ENCODE results near the gene TMEM63A.
"Not testable (repeated sequence)": the region's sequence is repeated elsewhere in the genome, so short reads cannot be mapped to it uniquely, and the experiment has no call there.

The TMEM63A gene

DNA sequence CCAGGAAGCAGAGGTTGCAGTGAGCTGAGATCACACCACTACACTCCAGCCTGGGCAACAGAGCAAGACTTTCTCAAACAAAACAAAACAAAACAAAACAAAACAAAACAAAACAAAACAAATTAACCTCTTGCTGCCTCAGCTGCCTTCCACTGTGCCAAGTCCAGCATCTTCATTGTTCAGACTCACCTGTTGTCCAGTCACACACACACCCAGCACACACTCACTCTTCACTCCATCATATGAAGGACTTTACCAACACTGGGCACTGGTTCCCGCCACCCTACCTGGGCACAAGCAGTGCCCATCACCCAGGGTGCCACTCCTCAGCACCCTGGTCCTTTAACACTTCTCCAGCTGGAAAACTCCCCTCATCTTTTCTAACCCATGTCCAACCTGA, 27.3 kb upstream of the TMEM63A start:
- DNase-seq (ENCODE audit: low read depth in 4 of 4, low spot score in 1 of 4): no peak

DNA sequence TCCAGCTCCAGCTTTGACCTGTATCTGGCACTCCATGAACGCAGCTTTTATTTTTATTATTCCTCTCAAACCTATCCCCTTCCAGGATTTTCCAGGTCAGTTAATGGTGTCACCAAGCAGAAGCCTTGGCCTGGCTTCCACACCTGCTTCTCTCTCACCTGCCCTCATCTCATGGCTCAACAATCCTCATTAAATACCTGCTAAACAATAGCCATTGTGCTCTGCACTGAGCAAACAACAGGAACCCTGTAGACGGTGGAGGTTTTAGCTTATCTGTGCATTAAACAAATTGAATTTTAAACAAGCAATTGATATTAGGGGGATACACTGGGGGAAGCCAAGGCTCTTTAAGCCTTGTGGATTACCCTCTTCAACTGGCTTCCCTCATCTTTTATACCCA, 26.6 kb upstream of the TMEM63A start:
- no peak for DNase-seq (ENCODE audit: low read depth in 4 of 4, low spot score in 1 of 4)

DNA sequence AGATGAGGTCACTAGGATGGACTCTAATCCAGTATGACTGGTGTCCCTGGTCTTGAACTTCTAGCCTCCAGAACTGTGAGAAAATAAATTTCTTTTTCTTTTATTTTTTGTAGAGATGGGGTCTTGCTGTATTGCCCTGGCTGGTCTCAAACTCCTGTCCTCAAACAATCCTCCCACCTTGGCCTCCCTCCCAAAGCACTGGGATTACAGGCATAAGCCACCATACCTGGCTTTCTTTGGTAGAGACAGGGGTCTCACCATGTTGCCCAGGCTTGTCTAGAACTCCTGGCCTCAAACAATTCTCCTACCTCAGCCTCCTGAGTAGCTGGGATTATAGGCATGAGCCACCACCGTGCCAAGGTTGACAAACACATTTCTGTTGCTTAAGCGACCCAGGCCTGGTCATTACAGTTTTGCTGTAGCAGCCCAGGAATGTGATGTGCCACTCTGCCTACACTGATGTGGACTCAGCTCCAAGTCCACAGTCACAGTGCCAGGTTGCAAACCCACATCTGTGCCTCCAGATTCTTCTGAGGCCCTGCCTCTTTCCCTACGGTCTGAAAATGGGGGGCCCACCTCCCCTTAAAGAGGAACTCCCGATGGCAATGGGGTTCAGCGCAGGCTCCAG, 25.9 kb upstream of the TMEM63A start:
- no peak for DNase-seq (ENCODE audit: low read depth in 4 of 4, low spot score in 1 of 4)

DNA sequence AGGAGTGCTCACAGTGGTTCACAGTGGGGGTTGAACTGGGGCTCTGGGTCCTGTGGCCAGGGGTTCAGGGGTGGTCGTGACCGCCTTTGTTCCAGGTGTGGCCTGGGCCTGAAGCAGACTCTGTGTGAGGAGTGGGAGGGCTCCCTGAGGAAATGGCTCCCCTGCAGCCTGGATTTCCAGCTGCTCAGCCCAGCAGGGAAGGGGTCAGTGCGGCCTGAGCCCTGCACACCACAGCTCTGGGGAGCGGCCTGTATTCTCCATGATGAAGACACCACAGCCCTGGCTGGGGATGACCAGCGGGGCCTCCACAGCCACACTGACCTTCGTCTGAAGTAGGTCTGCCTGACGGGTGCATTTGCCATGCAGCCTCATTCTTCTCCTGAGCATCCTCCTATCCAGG, 25.2 kb upstream of the TMEM63A start:
- DNase-seq (ENCODE audit: low read depth in 4 of 4, low spot score in 1 of 4): no peak

DNA sequence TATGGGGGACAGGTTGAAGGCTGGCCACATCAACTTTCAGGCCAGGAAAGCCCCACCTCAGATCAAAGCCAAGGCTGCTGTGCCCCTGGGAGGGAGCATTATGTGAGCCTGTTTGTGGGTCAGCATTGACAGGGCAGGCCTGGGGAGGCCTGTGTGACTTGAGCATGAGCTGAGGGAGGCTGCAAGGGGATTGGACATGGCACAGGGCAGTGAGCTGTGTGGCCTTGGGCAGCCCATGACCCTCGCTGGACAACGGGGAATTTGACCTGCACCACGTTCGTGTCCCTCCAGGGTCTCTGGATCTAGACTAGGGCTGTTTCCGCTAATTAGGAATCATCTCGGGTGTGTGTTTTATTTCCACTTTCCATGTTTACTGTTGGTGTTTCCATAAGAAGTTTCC, 24.3 kb upstream of the TMEM63A start:
- DNase-seq (ENCODE audit: low read depth in 4 of 4, low spot score in 1 of 4): no peak

DNA sequence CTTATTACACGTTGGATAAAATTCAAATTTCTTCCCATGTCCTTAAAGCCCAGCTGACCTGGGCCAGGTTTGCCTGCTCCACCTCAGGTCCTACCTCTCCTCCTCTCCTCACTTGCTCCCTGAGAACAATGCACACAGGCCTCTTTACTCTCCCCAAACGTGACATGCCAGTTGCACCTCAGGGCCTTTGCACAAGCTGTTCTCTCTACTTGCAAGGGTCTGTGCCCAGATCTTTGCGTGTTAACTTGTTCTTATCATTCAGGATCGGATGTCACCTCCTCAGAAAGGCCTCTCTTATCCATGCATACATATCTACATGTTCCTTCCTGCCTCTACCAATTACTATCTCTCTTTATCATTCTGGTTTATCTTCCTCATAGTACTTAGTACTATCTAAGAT, 21.4 kb upstream of the TMEM63A start:
- no peak for DNase-seq (ENCODE audit: low read depth in 4 of 4, low spot score in 1 of 4)

DNA sequence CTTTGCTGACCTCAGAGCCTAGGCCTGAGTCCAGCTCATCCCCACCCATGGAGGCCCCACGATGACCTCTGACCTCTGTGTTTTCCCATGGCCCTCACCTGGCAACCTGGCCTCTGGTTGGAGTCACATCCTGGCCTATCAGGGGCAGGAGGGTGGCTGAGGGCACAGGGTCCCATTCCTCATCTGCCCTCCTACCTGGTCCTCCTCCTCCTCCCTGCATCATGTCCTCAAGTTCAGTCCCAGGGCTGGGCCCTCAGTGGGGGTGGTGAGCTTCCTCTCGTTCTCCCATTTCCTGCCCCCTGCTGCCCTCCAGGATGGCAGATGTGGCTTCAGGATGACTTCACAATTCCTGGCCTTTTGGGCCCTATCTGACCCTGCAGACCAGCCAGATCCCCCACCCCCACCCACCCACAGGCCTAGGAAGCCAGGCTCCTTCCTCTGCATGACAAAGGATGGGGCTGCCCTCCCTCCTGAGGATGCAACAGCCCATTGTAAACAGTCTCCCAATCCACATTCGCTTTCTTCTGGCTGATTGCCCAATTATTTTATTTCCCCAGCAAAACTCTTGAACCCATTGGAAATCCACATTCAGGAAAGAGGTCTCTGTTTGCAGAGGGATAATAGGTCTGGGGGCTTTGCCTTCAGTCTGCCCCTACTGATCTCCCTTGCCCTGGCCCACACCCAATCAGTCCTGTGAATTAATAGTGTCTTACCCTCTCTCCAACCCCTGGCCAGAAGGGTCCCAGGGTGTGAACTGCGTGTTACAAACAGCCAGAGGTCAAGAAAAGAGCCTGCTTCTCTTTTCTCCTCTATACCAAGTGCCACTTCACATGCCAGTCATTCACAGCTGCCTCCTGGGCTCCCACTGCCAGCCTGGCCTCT, 17.1 kb upstream of the TMEM63A start:
- DNase-seq (ENCODE audit: low read depth in 4 of 4, low spot score in 1 of 4): no peak

DNA sequence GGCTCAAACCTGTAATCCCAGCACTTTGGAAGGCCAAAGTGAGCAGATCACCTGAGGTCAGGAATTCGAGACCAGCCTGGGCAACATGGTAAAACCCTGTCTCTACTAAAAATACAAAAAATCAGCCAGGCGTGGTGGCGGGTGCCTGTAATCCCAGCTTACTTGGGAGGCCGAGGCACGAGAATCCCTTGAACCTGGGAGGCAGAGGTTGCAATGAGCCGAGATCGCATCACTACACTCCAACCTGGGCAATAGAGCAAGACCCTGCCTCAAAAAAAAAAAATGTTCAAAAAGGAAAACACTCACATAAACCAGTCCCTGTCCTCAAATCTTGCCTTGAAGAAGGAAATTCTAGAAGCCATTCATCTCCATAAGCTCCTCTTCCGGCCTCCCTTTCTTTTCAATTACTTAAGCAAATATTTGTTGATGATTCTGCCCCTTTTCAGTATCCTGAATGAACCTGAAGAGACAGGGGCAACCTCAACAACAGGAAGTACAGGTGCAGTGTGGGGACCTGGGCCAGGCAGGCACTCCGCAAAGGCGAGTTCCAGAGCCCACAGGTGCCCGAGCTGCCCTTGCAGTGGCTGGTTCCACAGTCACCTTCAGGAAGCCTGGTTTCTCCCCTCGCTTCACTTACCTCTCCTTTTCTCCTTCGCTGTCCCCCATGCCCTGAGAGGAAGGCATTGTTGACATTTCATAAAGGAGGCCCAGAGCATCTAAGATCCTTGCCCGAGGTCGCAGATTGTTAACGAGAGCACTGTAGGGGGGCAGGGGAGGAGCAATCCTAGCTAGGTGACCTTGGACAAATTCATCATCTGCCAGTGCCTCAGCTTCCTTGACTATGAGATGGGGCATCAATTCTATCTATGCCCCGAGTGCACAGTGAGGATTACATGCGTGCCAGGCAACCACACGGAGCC, 15.7 kb upstream of the TMEM63A start:
- no peak for DNase-seq (ENCODE audit: low read depth in 4 of 4, low spot score in 1 of 4)

DNA sequence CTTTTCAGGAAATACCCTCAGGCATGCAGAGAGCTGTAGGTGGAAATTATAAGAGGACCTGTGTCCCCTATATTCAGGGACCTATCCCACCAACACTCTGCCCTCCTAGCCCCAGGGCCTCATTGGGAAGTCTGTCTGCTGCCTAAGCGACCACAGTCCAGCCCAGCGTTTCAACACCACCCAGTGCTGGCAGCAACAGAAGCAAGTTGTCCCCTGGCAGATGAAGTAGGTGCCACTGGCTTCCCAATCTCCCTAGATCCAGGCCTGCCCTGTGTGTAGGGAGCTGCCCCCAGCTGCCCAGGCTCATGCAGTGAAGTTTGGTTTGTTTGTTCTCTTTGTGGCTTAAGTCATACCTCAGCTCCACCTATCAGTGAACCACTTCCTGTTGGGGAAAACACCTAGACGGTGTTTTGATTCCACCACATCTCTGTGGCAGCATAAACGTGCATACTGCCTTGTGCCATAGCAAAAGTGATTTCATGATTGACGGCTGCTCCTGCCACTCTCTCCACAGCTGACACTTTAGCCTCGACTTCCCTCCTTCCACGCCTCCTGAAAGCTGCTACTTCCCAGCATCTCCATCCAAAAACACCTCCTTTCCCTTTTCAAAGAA, 14.9 kb upstream of the TMEM63A start:
- peak in 2 of 4 experiments; percentile 33 to 35 for DNase-seq (ENCODE audit: low read depth in 4 of 4, low spot score in 1 of 4)

DNA sequence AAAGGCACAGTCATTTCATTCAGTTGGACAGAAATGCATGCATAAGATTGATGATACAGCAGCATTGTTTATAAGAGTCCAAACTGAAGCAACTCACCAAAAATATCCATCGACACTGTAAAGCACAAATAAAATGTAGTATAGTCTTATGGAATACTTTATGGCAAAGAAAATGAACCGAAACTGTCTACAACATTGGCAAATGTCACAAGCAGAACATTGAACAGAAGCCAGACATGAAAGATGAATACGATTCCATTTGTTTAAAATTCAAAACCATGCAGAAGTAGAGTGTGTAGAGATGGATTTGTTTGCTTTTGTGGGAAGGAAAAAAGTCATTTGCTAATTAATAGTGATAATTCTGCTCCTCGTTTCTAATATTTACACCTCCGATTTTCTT, 14.3 kb upstream of the TMEM63A start:
- no peak for DNase-seq (ENCODE audit: low read depth in 4 of 4, low spot score in 1 of 4)

DNA sequence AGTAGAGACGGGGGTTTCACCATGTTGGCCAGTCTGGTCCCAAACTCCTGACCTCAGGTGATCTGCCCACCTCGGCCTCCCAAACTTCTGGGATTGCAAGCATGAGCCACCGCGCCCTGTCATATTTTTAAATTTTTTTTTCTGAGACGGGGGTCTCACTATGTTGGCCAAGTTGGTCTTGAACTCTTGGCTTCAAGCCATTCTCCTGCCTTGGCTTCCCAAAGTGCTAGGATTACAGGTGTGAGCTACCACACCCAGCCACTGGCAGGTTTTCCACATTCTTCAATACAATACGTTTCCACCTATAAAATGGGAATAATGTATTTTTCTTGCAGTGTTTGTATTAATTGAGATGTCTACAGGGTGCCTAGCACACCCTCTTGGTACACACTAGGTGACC, 10.1 kb upstream of the TMEM63A start:
- no peak for DNase-seq (ENCODE audit: low read depth in 4 of 4, low spot score in 1 of 4)

DNA sequence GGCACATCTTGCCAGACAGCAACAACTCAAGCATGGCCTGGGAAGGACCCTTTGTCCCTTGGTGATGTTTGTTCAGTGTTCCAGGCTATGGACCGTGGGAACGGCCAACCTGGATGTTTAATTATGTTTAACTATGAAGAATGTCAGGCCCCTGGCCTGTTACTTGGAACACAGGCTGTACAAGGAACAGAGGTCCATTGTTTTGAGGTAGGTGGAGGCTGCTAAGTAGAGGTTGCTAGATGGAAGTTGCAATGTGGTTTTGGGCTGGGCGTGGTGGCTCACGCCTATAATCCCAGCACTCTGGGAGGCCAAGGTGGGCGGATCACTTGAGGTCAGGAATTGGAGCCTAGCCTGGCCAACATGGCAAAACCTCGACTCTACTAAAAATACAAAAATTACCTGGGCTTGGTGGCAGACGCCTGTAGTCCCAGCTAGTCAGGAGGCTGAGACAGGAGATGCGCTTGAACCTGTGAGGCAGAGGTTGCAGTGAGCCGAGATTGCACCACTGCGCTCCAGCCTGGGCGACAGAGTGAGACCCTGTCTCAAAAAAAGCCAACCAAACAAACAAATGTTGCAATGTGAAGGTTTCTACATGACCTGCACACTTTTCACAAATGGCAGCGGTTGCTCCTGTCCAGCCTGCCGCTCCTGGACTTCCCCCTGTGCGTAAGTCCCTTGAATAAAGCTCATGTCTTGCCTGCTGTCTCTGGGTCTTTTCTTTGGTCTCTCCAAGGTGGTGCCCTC, 9.2 kb upstream of the TMEM63A start:
- no peak for DNase-seq (ENCODE audit: low read depth in 4 of 4, low spot score in 1 of 4)

DNA sequence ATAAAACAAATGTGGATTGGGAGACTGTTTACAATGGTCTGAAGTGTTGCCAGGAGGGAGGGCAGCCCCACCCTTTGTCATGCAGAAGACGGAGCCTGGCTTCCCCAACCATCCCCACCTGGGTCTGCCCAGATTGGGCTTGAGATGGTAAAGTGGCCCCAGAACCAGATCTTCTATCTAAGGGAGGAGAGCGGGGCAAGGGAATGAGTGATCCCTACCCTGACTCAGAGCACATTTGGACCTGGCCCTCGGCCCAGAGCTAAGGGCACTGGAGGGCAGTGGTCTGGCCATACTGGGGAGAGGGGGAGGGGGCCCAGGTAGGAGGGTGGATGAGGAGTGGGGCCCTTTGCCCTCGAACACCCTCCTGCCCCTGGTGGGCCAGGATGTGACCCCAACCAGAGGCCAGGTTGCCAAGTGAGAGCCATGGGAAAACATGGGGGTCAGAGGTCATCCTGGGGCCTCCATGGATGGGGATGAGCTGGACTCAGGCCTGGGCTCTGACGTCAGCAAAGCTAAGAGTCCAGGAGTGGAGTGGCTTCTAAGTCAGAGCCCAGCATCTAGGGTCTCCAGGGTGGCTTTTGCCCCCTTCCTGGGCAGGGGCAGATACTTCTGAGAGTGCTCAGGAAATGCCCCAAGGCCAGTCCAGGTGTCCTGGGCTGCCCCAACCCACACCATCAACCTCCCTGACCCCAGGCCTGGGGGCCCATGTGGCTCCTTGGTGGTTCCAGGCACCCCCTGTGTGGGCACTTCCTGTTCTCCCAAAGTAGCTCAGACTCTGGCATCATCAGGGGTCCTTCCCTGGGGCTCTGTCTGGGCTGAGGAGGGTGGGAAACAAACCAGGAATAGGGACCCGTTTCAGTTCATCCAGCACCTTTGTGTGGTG, 8.4 kb upstream of the TMEM63A start:
- DNase-seq (ENCODE audit: low read depth in 4 of 4, low spot score in 1 of 4): no peak

DNA sequence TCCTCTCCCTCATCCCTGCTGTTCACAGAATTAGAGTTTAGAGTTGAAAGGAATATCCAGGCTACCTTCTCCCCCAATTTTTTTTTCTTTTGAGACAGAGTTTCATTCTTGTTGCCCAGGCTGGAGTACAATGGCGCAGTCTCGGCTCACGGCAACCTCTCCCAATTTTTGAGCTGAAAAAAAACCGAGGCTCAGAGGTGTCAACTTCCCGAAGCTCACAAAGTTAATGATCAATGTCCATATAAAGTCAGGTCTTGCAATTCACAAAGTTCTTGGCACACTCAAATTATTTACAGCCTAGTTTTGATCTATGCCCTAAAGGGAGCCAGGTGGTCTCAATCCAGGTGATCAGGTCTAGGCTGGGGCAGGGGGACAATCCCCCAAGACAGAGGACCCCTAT, 7.6 kb upstream of the TMEM63A start:
- DNase-seq (ENCODE audit: low read depth in 4 of 4, low spot score in 1 of 4): no peak

DNA sequence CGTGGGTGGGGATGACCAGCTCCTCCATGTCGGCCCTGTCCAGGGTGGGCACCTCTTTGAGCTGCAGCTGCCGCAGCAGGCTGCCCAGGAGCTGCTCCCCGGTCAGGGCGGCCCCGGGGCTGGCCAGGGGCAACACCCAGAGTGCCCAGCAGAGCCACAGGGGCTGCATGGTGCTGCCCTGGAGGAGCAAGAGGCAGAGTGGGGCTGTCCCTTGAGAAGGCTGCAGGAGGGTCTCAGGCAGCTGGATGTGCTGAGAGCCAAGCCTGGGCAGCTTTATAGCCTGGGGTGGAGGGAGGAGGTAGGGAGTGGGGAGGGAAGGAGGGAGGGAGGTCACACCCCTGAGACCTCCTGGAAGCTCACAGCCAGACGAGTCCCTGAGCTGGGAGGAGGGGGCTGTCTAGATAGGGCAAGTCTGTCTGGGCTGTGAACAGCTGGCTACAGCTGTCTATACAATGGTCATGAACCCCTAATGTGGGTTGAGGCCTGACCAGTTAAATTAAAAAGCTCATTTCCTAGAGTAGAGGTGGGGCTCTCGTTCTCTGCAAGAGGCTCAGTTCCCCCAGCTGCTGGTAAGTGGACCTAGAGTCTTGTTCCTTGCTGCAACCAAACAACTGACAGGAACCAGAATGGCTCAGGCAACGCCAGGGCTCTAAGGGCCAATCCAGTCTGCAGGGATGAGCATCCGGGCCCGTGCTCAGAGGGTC, 6.9 kb upstream of the TMEM63A start, which contains the start of gene LEFTY1:
LEFTY1 (minus strand) TSS at position 249 of the 704 bp plus-strand sequence; CDS start at position 169, 80 bp downstream.
- DNase-seq (ENCODE audit: low read depth in 4 of 4, low spot score in 1 of 4): no peak

DNA sequence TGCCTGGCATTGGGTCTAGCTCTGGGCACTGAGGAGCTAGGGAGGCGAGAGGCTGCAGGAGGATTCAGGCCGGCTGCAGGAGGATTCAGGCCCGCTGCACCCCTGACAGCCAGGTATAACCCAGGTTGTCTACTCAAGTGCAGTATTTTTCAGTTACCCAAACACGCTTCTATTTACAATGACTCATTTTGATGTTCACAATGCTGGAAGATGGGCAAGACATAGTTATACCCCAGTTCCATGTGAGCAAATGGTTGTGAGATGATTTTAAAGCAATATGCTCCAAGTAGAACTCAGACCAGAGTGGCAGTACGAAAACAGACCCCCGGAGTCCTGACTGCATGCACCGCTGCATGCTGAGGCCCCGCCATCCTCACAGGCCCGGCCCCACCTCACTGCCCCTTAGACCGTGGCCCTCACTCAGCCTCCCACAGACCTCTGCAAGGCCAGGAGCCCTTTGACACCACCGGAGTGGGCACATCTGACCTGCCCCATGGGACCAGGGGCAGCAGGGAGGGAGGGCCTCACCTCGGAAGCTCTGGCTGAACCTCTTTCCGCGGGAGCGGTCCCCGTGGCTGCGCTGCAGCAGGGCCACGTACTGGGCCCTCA, 6.2 kb upstream of the TMEM63A start:
- DNase-seq (ENCODE audit: low read depth in 4 of 4, low spot score in 1 of 4): no peak

DNA sequence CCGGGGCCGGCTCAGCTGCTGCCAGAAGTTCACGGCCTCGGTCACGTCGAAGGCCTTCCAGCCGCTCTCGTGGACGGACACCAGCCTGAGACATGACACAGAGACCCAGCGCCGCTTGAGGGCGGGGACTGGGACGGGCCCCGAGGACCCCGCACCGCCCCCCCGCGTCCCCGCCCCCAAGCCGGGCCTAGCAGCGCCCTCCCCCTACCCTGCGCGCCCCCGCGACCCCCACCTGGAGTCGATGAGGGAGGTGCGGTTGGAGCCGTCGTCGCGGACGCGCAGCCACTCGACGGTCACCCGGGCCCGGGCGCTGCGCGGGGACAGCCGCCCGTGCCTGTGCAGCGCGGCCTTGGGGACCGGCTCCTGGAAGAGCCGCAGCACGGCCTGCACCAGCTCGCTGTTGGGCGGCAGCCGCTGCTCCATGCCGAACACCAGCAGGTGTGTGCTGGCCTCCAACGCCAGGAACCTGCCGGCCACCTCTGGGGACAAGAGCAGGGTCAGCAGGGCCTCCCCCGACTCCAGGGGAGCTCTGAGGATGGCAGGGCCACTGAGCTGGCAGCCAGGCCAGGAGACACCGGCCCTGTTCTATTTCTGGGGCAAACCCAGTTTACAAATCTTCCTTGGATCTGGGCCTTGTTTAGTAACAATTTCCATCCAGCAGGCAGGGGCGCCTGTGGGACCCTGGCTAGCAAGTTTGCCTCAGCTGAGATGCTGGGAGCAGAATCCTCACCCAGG, 5.5 kb upstream of the TMEM63A start:
- DNase-seq (ENCODE audit: low read depth in 4 of 4, low spot score in 1 of 4): not testable (repeated sequence)

DNA sequence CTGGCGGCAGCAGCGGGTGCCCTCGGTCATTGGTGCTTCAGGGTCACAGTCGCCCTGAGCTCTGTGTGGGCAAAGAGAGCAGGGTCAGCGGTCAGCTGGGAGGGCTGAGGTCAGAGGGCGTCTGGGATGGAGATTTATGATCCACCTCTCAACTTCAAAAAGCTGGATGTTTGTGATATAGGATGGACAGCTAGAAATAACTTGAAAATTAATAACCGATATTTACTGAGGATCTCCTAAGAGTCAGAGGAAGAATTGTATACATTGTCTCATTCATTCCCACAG, 4.8 kb upstream of the TMEM63A start:
- no peak for DNase-seq (ENCODE audit: low read depth in 4 of 4, low spot score in 1 of 4)
